ENCODE measurements around the gene ETV3.

GRCh38 chr1:157178490-157178889 lies 40.3 kb upstream of the ETV3 start:
- TF ChIP-seq, protein P1, sequence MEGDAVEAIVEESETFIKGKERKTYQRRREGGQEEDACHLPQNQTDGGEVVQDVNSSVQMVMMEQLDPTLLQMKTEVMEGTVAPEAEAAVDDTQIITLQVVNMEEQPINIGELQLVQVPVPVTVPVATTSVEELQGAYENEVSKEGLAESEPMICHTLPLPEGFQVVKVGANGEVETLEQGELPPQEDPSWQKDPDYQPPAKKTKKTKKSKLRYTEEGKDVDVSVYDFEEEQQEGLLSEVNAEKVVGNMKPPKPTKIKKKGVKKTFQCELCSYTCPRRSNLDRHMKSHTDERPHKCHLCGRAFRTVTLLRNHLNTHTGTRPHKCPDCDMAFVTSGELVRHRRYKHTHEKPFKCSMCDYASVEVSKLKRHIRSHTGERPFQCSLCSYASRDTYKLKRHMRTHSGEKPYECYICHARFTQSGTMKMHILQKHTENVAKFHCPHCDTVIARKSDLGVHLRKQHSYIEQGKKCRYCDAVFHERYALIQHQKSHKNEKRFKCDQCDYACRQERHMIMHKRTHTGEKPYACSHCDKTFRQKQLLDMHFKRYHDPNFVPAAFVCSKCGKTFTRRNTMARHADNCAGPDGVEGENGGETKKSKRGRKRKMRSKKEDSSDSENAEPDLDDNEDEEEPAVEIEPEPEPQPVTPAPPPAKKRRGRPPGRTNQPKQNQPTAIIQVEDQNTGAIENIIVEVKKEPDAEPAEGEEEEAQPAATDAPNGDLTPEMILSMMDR (IDR thresholded peaks at IDR 0.05): no peak
- no peak for TF ChIP-seq POLR2A (IDR thresholded peaks at IDR 0.05)
